Measurements from ENCODE around the gene PCDHA13. TPM values are rescaled to one million over a fixed set of nuclear protein-coding genes. Genes with fewer than 3 reads are reported as not detected.
"Not testable (repeated sequence)": the region's sequence is repeated elsewhere in the genome, so short reads cannot be mapped to it uniquely, and the experiment has no call there.

Gene PCDHA13, protein sequence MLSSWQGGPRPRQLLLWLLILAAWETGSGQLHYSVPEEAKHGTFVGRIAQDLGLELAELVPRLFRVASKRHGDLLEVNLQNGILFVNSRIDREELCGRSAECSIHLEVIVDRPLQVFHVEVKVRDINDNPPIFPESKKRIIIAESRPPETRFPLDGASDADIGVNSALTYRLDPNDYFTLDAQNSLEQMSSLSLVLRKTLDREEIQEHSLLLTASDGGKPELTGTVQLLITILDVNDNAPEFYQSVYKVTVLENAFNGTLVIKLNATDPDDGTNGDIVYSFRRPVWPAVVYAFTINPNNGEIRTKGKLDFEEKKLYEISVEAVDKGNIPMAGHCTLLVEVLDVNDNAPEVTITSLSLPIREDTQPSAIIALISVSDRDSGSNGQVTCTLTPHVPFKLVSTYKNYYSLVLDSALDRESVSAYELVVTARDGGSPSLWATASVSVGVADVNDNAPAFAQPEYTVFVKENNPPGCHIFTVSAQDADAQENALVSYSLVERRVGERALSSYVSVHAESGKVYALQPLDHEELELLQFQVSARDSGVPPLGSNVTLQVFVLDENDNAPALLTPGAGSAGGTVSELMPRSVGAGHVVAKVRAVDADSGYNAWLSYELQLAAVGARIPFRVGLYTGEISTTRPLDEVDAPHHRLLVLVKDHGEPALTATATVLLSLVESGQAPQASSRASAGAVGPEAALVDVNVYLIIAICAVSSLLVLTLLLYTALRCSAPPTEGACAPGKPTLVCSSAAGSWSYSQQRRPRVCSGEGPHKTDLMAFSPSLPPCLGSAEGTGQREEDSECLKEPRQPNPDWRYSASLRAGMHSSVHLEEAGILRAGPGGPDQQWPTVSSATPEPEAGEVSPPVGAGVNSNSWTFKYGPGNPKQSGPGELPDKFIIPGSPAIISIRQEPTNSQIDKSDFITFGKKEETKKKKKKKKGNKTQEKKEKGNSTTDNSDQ
- not detected for total RNA-seq

DNA sequence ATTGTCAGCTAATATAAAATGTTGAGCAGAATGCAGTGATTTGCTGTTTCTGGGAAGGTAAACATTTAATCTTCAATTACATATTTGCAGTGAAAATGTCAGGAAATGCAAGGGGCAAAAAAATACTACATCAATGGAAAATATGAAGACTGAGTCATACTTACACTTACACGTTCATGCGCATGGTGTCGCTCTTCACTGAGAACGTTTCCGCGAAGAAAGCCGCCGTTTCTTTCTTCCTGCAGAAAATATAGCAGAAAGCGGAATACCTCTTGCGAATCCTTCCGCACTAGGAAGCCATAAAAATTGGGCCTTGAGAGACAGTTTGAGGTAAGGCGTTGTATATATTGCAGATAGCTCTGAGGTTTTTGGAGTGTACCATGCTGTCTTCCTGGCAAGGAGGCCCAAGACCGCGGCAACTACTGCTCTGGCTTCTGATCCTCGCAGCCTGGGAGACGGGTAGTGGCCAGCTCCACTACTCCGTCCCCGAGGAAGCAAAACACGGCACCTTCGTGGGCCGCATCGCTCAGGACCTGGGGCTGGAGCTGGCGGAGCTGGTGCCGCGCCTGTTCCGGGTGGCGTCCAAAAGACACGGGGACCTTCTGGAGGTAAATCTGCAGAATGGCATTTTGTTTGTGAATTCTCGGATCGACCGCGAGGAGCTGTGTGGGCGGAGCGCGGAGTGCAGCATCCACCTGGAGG, at the start of gene PCDHA13:
PCDHA13 (plus strand) TSS at position 236 of the 702 bp plus-strand sequence; CDS start at position 381, 145 bp downstream.
- H3K9me3 Mint-ChIP-seq (ENCODE audit: insufficient read depth): peaks cover 9% of the 10 kb centered on the region
- DNase-seq: no peak
- ChIA-PET CTCF (no interaction called here), POLR2A (no interaction called here)
- H3K27ac Mint-ChIP-seq: no peak within 1 kb of the TSS
- H3K27me3 Mint-ChIP-seq (ENCODE audit: low read depth): peaks cover 3% of the 10 kb centered on the region
- ATAC-seq: no peak
- H3K4me3 Mint-ChIP-seq: no peak within 1 kb of the TSS
- H3K4me1 Mint-ChIP-seq (ENCODE audit: low read depth): no peaks in the 10 kb centered on the region
- no peaks in the 10 kb centered on the region for H3K36me3 Mint-ChIP-seq (ENCODE audit: low read depth)

DNA sequence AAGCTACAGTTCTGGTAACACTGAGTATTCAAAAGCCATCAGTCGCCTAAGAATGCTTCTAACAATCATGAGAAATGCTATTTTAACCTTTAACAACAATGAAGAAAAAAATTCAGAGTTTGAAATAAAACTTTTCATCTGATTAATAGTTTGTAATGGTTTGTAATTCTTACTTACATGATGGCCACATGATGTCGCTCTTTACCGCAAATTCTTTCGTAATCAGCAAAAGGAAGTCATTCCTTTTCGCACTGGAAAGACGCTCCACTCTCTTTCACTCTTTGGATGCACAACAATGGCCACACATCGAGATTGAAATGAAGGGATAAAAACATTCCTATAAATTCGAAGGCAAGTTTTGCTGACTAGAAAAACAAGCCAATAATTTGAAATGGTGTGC, 47.9 kb upstream of the PCDHA13 start, which contains the start of gene PCDHA7:
PCDHA7 (plus strand) TSS at position 277 of the 400 bp plus-strand sequence; CDS start at position 392, 115 bp downstream.
- no peak within 1 kb of the TSS for H3K27ac Mint-ChIP-seq
- ATAC-seq (no peak), DNase-seq (no peak)
- H3K4me3 Mint-ChIP-seq: no peak within 1 kb of the TSS
- peaks cover 15% of the 10 kb centered on the region for H3K9me3 Mint-ChIP-seq (ENCODE audit: insufficient read depth)
- peaks cover 2% of the 10 kb centered on the region for H3K36me3 Mint-ChIP-seq (ENCODE audit: low read depth)
- POLR2A ChIA-PET: no interaction called here
- H3K27me3 Mint-ChIP-seq (ENCODE audit: low read depth): no peaks in the 10 kb centered on the region
- no peaks in the 10 kb centered on the region for H3K4me1 Mint-ChIP-seq (ENCODE audit: low read depth)
- CTCF ChIA-PET: no interaction called here

DNA sequence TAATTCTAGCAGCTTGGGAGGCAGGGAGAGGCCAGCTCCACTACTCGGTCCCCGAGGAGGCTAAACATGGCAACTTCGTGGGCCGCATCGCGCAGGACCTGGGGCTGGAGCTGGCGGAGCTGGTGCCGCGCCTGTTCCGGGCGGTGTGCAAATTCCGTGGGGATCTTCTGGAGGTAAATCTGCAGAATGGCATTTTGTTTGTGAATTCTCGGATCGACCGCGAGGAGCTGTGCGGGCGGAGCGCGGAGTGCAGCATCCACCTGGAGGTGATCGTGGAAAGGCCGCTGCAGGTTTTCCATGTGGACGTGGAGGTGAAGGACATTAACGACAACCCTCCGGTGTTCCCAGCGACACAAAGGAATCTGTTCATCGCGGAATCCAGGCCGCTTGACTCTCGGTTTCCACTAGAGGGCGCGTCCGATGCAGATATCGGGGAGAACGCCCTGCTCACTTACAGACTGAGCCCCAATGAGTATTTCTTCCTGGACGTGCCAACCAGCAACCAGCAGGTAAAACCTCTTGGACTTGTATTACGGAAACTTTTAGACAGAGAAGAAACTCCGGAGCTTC, 47.4 kb upstream of the PCDHA13 start:
- H3K27me3 Mint-ChIP-seq (ENCODE audit: low read depth); DNase-seq; H3K27ac Mint-ChIP-seq; H3K36me3 Mint-ChIP-seq (ENCODE audit: low read depth); H3K4me3 Mint-ChIP-seq; CTCF ChIA-PET; ATAC-seq; POLR2A ChIA-PET; H3K4me1 Mint-ChIP-seq (ENCODE audit: low read depth): not testable (repeated sequence)
- H3K9me3 Mint-ChIP-seq (ENCODE audit: insufficient read depth): peaks cover 15% of the 10 kb centered on the region

DNA sequence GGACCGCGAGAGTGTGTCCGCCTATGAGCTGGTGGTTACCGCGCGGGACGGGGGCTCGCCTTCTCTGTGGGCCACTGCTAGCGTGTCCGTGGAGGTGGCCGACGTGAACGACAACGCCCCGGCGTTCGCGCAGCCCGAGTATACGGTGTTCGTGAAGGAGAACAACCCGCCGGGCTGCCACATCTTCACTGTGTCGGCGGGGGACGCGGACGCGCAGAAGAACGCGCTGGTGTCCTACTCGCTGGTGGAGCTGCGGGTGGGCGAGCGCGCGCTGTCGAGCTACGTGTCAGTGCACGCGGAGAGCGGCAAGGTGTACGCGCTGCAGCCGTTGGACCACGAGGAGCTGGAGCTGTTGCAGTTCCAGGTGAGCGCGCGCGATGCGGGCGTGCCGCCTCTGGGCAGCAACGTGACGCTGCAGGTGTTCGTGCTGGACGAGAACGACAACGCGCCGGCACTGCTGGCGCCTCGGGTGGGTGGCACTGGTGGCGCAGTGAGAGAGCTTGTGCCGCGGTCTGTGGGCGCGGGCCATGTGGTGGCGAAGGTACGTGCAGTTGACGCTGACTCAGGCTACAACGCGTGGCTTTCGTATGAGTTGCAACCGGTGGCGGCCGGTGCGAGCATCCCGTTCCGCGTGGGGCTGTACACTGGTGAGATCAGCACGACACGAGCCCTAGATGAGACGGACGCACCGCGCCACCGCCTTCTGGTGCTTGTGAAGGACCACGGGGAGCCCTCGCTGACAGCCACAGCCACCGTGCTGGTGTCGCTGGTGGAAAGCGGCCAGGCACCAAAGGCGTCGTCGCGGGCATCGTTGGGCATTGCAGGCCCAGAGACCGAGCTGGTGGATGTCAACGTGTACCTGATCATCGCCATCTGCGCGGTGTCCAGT, 46.1 kb upstream of the PCDHA13 start:
- DNase-seq (no peak), ATAC-seq (no peak)
- ChIA-PET CTCF (no interaction called here), POLR2A (no interaction called here)
- Mint-ChIP-seq H3K4me3 (peak overlapping the region; percentile 12), H3K27ac (no peak overlapping the region), H3K9me3 (ENCODE audit: insufficient read depth) (peaks cover 15% of the 10 kb centered on the region), H3K27me3 (ENCODE audit: low read depth) (no peaks in the 10 kb centered on the region), H3K4me1 (ENCODE audit: low read depth) (no peaks in the 10 kb centered on the region), H3K36me3 (ENCODE audit: low read depth) (no peaks in the 10 kb centered on the region)

DNA sequence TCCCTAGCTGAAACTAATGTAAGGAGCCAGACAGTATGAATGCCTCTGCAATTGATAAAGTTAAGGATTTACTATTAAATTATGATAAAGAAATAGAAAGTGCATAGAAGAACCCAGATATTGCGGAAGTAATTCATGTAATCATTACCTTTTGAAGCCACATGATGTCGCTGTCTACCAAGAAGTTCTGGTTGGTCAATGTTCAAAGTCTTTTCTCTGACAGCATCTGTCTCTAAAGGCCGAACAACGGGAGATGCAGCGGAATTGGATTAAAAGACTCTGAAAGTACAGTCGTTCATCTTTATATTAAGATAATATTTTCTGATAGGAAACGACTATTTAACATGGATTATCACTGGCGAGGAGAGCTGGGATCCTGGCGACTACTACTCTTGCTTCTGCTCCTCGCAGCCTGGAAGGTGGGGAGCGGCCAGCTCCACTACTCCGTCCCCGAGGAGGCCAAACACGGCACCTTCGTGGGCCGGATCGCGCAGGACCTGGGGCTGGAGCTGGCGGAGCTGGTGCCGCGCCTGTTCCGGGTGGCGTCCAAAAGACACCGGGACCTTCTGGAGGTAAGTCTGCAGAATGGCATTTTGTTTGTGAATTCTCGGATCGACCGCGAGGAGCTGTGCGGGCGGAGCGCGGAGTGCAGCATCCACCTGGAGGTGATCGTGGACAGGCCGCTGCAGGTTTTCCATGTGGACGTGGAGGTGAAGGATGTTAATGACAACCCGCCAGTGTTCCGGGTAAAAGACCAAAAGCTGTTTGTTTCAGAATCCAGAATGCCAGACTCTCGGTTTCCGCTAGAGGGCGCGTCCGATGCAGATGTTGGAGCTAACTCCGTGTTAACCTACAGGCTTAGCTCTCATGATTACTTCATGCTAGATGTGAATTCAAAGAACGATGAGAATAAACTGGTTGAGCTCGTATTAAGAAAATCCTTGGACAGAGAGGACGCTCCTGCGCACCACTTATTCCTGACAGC, 40.7 kb upstream of the PCDHA13 start, which contains the start of gene PCDHA8:
PCDHA8 (plus strand) TSS at position 210 of the 985 bp plus-strand sequence; CDS start at position 345, 135 bp downstream.
- Mint-ChIP-seq H3K4me1 (ENCODE audit: low read depth) (no peaks in the 10 kb centered on the region), H3K27ac (no peak within 1 kb of the TSS), H3K36me3 (ENCODE audit: low read depth) (peaks cover 5% of the 10 kb centered on the region), H3K9me3 (ENCODE audit: insufficient read depth) (peaks cover 22% of the 10 kb centered on the region), H3K27me3 (ENCODE audit: low read depth) (no peaks in the 10 kb centered on the region), H3K4me3 (peak within 1 kb of the TSS; percentile 22)
- ATAC-seq (no peak), DNase-seq (no peak)
- POLR2A ChIA-PET: no interaction called here
- CTCF ChIA-PET: interaction anchor here (1.5 to 1.6 kb wide), 2 partner anchors 11 to 56 kb away, joined by 4 to 6 read pairs; partner anchors contain the start of gene PCDHA1

DNA sequence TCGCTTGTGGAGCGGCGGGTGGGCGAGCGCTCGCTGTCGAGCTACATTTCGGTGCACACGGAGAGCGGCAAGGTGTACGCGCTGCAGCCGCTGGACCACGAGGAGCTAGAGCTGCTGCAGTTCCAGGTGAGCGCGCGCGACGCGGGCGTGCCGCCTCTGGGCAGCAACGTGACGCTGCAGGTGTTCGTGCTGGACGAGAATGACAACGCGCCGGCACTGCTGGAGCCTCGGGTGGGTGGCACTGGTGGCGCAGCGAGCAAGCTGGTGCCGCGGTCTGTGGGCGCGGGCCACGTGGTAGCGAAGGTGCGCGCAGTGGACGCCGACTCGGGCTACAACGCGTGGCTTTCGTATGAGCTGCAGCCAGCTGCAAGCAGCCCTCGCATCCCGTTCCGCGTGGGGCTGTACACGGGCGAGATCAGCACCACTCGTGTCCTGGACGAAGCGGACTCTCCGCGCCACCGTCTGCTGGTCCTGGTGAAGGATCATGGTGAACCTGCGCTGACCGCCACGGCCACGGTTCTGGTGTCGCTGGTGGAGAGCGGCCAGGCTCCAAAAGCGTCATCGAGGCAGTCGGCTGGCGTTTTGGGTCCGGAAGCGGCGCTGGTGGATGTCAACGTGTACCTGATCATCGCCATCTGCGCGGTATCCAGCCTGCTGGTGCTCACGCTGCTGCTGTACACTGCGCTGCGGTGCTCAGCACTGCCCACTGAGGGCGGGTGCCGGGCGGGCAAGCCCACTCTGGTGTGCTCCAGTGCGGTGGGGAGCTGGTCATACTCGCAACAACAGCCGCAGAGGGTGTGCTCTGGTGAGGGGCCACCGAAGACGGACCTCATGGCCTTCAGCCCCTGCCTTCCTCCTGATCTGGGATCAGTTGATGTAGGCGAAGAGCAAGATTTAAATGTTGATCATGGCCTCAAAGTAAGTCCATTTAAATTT, 38.9 kb upstream of the PCDHA13 start:
- no peak for ATAC-seq
- ChIA-PET CTCF (interaction anchor here (1.6 kb wide), 1 partner anchor 9 kb away, joined by 4 read pairs; no protein-coding TSS in a partner anchor), POLR2A (no interaction called here)
- no peak for DNase-seq
- Mint-ChIP-seq H3K36me3 (ENCODE audit: low read depth) (peaks cover 5% of the 10 kb centered on the region), H3K27ac (no peak overlapping the region), H3K4me1 (ENCODE audit: low read depth) (no peaks in the 10 kb centered on the region), H3K27me3 (ENCODE audit: low read depth) (no peaks in the 10 kb centered on the region), H3K4me3 (no peak overlapping the region), H3K9me3 (ENCODE audit: insufficient read depth) (peaks cover 22% of the 10 kb centered on the region)

DNA sequence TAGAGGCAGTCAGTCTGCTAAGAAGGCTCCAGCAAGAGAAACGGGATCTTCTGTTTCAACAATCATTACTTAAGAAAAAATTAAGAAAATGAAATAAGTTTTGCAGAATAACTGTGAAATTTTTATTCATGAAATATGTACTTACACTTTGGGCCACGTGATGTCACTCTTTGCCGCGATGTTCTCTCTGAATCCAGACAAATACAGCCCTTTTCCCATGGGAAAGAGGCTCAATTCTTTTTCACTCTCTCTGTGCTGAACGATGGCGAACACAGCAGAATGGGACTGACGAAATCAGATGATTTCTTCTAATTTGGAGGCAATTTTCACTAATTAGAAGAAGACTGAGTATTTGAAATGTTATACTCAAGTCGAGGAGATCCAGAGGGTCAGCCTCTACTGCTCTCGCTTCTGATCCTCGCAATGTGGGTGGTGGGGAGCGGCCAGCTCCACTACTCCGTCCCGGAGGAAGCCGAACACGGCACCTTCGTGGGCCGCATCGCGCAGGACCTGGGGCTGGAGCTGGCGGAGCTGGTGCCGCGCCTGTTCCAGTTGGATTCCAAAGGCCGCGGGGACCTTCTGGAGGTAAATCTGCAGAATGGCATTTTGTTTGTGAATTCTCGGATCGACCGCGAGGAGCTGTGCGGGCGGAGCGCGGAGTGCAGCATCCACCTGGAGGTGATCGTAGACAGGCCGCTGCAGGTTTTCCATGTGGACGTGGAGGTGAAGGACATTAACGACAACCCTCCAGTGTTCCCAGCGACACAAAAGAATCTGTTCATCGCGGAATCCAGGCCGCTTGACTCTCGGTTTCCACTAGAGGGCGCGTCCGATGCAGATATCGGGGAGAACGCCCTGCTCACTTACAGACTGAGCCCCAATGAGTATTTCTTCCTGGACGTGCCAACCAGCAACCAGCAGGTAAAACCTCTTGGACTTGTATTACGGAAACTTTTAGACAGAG, 33.5 kb upstream of the PCDHA13 start, which contains the start of gene PCDHA9:
PCDHA9 (plus strand) TSS at position 244 of the 964 bp plus-strand sequence; CDS start at position 358, 114 bp downstream.
- H3K9me3 Mint-ChIP-seq (ENCODE audit: insufficient read depth): peaks cover 10% of the 10 kb centered on the region

DNA sequence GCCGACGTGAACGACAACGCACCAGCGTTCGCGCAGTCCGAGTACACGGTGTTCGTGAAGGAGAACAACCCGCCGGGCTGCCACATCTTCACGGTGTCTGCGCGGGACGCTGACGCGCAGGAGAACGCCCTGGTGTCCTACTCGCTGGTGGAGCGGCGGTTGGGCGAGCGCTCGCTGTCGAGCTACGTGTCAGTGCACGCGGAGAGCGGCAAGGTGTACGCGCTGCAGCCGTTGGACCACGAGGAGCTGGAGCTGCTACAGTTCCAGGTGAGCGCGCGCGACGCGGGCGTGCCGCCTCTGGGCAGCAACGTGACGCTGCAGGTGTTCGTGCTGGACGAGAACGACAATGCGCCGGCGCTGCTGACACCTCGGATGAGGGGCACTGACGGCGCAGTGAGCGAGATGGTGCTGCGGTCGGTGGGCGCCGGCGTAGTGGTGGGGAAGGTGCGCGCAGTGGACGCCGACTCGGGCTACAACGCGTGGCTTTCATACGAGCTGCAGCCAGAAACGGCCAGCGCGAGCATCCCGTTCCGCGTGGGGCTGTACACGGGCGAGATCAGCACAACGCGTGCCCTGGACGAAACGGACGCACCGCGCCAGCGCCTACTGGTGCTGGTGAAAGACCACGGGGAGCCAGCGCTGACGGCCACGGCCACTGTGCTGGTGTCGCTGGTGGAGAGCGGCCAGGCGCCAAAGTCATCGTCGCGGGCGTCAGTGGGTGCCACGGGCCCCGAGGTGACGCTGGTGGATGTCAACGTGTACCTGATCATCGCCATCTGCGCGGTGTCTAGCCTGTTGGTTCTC, 31.9 kb upstream of the PCDHA13 start:
- DNase-seq; H3K27me3 Mint-ChIP-seq (ENCODE audit: low read depth); H3K36me3 Mint-ChIP-seq (ENCODE audit: low read depth); H3K4me3 Mint-ChIP-seq; H3K27ac Mint-ChIP-seq; ATAC-seq; POLR2A ChIA-PET; H3K9me3 Mint-ChIP-seq (ENCODE audit: insufficient read depth); CTCF ChIA-PET; H3K4me1 Mint-ChIP-seq (ENCODE audit: low read depth): not testable (repeated sequence)

More for the DNA sequence above, 33.5 kb upstream of the PCDHA13 start, which contains the start of gene PCDHA9:
- POLR2A ChIA-PET; H3K27me3 Mint-ChIP-seq (ENCODE audit: low read depth); H3K36me3 Mint-ChIP-seq (ENCODE audit: low read depth); DNase-seq; H3K4me1 Mint-ChIP-seq (ENCODE audit: low read depth); H3K4me3 Mint-ChIP-seq; CTCF ChIA-PET; ATAC-seq; H3K27ac Mint-ChIP-seq: not testable (repeated sequence)
